OCI-M2 (cell line): Measurements from ENCODE around the gene ADAMTS3.
"Not testable (repeated sequence)": the region's sequence is repeated elsewhere in the genome, so short reads cannot be mapped to it uniquely, and the experiment has no call there.

Experiments
- DNase-seq: peaks from one replicate; lab custom pipeline; 2025; ENCODE audit not compliant: unreplicated experiment; lab: John Stamatoyannopoulos, UW

ADAMTS3 gene

DNA sequence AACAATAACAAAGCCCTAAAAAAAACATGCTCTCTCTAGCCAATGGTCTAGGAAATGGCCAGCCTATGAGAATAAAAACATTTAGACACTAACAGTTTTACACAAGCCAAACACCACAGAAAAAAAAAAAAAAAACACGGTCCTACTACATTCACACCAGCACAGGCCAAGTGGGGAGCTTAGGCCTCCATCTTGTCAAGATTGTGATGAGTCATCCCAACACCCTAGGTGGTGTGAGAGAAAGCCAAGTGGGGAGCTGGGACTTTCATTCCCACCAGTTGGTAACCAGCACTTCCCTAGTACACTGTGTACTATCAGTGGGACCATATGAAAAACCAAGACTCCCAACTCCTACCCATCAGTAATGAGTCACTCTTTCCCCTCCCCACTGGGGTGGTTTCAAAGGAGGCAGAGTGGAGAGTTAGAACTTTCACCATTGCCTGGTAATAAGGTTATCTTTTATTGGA lies 95.6 kb downstream of the ADAMTS3 start:
- peak; percentile 72 for DNase-seq

DNA sequence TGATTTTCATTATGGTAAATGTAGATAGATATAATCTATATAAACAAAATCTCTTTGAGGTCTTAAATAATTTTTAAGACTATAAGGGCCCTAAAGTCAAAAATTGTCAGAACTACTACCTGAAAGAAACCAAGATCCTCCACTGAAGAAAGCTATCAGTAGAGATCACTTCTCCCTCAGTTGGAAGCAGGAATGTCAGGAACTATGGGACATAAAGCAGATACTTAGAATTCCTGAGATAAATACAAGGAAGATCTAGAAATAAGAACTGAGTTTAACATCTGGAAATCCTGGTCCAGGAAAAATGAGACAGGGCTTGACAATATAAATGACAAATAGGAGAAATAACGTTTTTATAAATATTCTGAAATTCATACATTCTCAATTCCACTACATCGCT lies 97.2 kb downstream of the ADAMTS3 start:
- DNase-seq = no peak

DNA sequence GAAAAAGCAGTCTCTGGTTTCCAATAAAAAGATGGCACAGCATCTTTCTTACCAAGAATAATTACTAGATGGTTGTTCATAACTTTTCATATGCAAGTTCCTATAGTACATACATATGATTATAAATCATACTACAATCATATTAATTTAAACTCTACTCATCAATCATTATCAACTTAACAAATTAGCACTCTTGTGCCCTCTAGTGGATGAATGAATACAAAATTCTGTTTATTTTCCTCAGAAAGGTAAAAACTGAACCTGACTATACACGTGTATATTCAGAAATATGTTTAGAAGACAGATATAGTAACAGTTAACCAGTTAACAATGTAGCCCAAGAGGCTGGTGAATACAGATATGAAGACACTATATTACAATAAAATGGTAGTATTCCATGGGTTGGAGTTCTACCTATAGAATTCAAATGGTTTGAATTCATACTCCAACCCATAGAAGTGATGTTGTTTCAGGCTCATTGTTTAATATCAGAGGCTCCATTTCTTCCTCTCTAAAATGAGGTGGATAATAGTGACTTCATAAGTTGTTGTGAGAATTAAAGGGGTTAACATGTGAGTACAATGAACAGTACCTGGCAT lies 100.0 kb downstream of the ADAMTS3 start:
- DNase-seq = no peak

DNA sequence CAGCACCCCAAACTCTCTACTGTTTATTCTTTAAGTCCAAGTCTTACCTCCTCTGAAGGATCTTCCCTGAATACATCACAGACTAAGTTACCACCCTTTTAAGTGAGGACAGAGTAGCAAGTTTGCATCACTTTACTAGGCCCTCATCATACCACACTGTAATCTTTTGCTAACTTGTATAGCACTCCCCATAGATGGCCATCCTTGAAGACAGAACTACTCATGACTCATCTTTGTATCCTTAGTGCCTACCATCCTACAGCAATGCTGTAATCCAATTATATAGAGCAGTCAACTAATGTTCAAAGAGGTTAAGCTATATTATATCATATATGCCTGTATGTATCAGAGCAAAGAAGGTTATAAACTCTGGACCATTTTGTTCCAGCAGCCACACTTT lies 101.4 kb downstream of the ADAMTS3 start:
- no peak for DNase-seq

DNA sequence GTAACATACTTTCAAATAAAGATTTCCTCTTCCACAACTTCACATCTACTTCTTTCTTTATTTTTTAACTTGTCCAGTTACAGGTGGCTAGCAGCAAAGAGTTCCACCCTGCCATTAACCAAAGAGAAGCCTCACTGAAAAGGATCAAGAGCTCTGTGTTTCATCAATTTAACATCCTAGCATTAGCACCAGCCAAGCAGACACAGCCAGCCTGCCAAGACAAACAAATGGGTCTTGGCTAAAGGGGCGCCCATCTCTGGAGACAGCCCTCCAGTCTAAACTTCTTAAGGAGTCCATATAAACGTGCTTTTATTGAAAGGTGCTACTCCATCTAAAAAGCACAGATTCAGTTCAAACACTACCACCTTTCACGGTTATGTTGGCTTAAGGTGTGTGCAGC lies 105.3 kb downstream of the ADAMTS3 start:
- no peak for DNase-seq

DNA sequence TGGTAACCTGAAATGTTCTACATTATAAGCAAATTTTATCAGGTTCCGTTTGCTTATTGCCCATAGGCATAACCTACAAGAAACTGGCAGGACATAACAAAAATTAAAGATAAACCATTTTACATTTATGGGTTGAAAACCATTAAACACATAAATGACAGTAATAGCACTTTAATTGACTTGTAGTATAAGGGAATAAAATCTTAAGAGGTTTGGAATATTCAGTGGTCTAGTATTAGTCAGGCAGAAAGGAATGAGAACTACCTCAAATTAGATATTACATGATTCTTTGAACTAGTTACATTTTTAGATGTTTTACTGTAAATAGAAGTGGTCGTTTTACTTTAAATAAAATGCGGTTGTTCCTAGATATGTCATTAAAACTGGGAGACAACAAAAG lies 111.9 kb downstream of the ADAMTS3 start:
- DNase-seq = no peak

DNA sequence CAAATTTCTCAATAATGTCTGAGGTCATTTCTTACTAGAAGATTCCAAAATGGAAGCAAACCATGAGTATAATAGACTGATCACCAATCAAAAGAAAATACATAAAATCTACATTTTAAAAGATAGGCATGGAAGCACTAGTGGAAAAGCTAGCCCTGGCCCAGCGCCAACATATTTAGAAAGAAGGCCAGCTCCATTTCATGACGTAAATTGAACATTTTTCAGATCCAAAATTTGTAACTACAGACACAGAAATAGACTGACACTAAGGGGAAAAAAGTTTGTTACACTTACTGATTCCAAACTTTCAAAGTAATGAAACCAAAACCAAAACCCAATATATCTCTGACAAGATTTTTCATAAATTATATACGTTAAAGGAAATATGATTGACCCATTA lies 117.7 kb downstream of the ADAMTS3 start:
- DNase-seq = no peak

DNA sequence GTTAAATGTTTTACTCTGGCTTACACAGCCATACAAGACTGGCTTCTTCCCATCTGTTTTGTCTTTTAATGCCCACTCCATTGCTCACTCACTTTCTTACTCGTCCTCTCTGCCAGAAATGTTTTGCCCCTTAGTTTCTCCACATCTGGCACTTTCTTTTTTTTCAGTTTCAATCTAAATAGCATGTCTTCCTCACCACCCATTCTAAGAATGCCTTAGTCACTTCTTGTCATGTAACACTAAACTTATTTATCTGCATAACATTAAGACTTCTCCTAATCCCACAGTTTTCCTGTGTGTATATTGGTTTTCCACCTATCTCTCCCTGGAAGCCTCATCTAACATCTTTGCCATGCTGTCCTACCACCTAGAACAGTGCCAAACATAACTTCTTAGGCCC lies 119.3 kb downstream of the ADAMTS3 start:
- DNase-seq = no peak

DNA sequence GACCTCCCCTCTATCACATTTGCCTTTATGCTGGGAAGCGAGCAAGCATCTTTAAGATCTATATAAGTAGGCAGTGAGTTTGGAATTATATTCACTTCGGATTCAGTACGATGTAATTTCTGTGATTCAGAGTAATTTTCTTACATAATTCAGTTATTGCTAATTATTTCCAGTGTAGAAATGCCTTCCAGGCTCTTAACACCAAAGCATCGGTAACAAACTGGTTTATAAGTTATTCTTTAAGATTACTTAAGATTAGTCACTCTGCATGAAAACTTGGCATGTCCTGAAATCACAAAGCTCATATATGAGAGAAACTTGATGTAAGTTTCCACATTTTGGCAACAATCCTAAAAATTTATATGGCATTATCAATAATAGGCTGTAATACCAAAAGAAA lies 120.8 kb downstream of the ADAMTS3 start:
- DNase-seq = no peak

DNA sequence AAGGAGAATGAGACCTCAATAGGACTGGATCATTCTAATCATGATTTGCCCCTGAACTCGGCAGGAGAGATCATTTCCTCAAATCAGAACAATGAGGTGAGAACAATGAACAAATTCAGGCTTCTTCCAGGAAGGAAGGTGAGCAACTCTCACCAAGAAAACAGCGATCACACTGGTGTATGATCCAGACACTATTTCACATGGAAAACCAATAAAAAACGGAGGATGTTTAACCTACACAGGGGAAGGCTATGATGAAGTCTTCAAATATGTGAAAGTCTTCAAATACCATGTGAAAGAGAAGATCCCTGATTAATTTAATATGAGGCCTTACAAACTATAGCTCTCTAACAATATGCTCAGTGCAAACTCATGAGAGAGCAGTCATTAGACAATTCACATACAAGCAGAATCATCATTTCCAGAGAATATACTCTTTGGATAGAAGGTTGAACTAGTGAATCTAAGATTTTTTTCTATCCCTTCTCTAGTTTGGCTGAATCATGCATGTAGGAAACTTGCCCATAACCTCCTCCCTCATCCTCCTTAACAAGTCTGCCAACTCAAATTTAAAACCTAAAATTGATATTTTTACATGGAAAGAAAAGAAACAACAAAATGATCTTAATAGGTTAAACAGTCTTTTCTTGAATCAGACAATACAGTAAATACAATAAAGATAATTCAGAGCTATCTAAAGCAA lies 122.5 kb downstream of the ADAMTS3 start:
- DNase-seq = no peak

DNA sequence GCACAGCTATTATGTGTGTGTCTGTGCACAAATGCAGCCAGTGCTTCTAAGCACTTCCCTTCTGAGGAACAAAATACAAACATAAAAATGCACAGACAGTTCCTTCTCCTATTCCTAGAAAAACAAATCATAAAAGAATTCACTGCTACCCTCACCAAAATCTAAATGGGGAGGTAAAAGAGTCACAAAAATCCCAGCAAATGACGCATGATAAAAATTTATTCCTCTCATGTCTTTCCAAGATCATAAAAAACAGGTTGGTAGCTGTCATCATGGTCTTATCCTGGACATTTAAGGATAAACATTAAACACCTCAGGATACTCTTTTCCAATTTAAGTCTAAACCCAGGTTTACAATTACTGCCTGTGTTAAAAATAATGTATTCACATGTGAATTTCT lies 124.9 kb downstream of the ADAMTS3 start:
- DNase-seq = no peak

DNA sequence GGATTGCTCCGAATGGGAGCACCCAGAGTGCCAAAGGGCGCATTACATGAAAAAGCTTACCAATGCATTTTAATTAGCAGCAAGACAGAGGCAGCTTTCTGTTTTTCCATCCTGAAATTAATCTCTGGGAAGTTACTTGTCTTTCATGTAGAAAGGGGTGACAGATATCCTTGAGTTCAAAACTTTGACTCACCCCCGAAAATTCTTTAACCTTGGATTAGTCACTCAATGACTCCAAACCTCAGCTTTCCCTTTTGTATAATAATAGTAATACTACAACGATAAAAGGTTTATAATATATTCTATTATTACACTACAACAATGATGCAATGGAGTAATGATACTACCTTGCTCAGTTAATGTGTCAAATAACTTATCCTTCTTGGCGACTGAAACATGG lies 126.3 kb downstream of the ADAMTS3 start:
- no peak for DNase-seq

DNA sequence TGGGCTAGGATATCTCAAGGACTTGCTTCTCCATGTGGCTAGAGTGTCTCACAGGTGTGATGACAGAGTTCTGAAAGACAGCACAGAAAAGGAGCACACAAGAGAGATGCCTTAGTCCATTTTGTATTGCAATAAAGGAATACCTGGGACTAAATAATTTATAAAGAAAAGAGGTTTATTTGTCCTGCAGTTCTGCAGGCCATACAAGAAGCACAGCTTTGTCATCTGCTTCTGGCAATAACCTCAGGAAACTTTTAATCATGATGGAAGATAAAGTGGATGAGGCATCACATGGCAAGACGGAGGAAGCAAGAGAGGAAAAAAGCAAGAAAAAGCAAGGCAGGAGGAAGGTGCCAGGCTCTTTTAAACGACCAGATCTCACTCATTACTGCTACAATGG lies 126.9 kb downstream of the ADAMTS3 start:
- no peak for DNase-seq

DNA sequence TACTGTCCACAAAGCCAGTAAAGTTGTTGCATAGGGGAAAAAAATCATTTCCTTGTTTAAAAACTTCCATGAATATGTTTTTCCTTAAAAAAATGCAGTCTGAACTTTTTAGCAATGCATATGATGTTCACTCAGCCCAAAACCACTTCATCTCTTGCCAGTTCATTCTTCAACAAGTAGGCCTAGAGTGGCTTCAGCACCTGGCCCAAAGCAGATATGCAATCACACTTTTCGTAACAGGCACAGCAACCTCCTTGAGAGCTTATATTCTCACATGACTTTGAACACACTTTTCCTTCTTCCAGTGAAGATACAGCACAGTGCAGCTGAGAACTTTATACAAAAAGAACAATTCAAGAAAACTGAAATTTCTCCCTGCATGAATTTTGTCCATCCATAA lies 128.6 kb downstream of the ADAMTS3 start:
- DNase-seq = no peak

DNA sequence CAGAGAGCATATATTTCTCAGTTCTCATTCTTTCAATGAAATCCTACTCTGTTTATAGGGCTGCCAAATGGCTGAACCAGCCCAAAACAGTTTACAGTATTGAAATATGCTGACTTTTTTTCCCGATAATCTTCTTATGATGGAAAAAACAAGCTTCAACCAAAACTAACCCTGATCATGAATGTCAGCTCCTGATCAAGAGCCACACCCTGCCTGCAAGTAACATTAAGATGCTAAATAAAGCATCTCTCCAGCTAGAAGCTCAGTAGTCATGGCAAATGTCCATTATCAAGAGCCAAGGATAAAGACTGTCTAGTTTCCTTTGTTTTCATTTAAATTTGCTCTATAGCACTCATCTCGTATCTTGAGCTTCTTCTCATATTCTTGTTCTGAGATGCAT lies 136.0 kb downstream of the ADAMTS3 start:
- DNase-seq = no peak

DNA sequence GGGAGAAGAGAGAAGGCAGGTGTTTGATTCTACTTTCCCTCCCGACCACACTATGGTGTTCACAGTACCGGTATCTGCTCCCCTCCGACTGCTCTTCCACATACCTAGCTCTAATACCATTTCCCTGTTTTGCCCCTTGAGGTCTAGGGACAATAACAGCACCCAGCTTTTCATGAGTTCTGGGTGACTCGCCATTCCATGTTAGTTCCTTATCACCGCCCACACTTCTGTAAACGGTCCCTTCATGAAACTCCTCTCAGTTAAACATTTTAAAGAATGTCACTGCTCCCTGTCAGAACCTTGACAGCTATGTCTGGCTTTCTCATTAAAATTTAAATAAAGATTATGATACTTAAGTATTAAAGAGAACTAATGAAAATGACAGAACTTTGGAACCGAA lies 136.7 kb downstream of the ADAMTS3 start:
- DNase-seq = no peak

DNA sequence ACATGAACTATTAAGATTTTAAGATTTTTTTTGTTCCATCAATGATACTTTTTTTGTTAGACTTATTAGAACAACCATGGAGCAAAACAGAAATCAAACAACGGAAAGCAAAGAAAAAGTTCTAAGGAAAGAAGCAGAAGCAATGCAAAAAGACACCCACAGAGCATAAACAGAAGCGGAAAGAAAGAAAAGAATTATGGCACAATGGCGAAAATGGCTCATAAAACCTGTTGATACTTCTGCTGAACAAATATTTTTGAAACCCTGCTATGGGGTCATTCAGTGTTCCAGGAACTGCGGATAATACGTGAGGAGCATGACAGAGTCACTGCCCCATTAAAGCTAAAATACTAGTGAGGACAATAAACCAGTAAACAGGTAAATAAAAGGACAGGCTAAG lies 138.0 kb downstream of the ADAMTS3 start:
- DNase-seq = no peak

DNA sequence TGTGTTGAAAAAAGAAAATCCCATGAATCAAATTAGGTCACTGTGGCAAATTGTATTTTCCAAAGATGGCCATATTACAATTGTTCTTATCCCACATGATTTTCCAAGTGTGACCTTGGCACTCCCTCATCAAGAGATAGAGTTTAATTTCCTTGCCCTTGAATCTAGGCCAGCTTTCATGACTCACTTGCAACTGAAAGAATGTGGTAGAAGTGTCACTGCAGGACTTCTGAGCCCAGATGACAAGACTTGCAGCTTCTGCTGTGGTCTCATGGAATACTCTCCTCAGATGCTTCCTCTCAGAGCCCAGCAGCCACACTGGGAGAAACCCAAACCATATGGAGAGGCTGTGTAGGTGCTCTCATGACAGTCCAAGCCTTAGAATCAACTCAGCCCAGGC lies 139.0 kb downstream of the ADAMTS3 start:
- DNase-seq = no peak

DNA sequence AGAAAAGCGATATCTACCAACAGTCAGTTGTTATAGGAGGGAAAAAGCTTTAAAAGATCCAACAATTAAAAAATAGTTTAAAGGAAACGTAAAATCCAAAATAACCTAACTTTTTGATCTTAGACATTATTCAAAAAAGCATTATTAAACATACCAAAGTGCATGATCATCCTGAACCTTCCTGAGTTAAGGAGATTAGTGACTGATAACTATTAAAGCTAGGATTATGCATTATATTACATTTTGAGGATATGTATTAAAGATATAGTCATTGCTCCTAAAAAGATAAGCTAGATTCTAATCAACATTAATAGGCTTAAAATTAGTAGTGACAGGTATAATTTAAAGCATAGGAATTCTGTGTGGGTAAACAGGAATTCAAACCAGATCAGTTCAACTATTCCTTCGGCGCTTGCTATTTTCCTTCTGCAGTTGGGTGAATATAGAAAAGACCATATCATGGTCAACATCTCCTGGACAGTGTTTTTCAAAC lies 139.6 kb downstream of the ADAMTS3 start:
- DNase-seq = no peak

DNA sequence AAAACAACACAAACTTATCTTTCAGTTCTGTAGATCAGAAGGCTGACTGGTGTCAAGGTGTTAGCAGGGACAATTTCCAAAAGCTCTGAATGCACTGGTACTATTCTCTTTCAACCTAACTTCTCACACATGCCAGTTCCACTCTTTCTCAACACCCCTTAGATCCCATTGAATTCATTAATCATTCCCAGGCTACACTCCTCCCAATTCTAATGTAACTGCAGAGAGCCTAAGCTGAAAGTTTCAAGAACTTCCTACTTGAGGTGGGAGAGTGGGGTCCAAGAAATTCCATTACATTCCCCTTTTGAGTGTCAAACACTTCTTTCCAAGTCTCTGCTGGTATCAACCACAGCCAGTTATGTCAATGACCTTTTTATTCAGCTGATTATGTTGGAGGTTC lies 142.0 kb downstream of the ADAMTS3 start:
- DNase-seq = no peak

DNA sequence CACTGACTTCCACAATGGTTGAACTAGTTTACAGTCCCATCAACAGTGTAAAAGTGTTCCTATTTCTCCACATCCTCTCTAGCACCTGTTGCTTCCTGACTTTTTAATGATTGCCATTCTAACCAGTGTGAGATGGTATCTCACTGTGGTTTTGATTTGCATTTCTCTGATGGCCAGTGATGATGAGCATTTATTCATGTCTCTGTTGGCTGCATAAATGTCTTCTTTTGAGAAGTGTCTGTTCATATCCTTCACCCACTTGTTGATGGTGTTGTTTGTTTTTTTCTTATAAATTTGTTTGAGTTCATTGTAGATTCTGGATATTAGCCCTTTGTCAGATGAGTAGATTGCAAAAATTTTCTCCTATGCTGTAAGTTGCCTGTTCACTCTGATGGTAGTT lies 143.1 kb downstream of the ADAMTS3 start:
- not testable (repeated sequence) for DNase-seq

DNA sequence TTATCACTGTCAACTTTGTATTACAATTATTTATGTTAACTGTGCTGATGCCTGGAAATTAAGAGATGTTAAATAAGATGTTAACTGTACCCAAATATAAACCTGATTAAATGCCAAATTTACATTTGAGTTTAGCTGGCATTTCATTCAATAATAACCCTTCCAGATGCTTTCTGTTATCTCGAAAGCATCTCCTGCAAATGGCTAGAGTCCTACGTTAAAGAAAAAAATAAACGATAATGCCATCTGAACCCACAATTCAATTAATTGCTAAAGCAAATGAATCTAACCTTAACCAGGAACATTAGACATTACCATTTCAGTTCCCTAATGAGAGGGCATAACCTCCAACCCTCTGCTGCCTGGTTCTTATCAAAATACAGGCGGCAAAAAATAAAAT lies 145.0 kb downstream of the ADAMTS3 start:
- DNase-seq = no peak

DNA sequence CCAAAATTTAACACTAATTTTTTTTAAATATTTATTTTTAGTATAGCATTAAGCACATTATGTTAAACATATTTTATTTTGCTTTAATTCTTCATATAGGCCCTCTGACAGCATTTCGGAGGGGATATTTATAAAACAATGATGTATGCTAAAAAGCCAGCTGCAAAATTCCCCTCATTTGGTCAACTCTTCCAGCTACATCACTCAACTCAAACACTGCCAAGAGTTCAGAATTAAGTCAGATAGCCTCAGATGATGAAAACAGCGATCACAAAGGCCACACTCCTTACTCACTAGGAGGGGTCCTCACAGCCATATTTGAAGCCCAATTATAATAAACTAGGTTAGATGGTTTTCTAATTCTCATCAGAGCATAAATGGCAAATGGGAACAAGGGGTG lies 146.6 kb downstream of the ADAMTS3 start:
- no peak for DNase-seq
